ENCODE data around the gene ZNF576. TPM values are rescaled to one million over a fixed set of nuclear protein-coding genes. Genes with fewer than 3 reads are reported as not detected.
A peak's percentile ranks its signal among the peaks of the same experiment; 100 is the strongest.

The ZNF576 gene
- total and polyA plus RNA-seq, 2 of the 13 experiments (the other 11 are each of a cell fraction or from before 2014, with no cell fraction given), result 7.2 to 9.6 TPM

DNA sequence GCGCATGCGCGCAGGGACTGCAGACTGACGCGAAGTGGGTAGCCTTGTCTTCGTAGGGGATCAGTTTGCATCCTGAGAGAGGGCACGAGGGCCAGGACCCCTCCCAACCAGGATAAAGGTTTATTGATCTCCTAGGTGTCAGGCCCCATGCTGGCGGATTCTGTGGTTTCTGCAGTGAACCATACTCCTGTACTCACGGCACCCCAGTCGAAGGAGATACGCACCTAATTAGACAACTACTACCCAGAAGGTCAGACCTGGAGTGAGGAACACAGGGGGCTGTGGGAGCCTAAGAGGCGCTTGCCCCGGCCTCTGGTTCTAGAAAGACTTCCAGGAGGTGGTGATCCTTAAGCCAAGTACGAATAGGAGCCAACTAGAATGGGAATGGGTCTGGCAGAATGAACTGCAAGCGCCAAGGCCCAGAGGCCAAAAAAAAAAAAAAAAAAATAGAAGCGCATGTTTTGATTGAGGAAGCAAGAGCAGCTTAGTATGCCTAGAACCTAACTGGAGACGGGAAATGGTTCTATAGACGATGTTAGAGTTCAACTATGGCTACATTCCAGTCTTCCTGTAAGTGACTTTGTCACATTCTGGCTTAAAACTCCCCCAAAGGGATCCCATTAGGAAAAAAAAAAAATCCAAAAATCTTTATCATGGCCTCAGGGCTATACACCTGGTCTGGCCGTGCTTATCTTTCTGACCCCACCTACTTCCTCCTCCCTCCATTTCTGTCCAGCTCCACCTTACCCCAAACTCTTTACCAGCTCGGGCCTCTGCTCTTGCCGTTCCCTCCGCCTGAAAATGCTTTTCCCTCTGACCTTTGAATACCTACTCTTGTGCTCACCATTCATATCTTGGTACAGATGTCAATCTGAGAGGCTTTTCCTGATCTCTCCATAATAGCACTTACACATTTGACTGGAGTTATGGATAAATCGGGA lies 23.9 kb downstream of the ZNF576 start (continued):
- TF ChIP-seq, protein P1, sequence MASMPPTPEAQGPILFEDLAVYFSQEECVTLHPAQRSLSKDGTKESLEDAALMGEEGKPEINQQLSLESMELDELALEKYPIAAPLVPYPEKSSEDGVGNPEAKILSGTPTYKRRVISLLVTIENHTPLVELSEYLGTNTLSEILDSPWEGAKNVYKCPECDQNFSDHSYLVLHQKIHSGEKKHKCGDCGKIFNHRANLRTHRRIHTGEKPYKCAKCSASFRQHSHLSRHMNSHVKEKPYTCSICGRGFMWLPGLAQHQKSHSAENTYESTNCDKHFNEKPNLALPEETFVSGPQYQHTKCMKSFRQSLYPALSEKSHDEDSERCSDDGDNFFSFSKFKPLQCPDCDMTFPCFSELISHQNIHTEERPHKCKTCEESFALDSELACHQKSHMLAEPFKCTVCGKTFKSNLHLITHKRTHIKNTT (CRISPR knock-in tag; IDR thresholded peaks at IDR 0.05), result no peak
- TF ChIP-seq, protein P2, sequence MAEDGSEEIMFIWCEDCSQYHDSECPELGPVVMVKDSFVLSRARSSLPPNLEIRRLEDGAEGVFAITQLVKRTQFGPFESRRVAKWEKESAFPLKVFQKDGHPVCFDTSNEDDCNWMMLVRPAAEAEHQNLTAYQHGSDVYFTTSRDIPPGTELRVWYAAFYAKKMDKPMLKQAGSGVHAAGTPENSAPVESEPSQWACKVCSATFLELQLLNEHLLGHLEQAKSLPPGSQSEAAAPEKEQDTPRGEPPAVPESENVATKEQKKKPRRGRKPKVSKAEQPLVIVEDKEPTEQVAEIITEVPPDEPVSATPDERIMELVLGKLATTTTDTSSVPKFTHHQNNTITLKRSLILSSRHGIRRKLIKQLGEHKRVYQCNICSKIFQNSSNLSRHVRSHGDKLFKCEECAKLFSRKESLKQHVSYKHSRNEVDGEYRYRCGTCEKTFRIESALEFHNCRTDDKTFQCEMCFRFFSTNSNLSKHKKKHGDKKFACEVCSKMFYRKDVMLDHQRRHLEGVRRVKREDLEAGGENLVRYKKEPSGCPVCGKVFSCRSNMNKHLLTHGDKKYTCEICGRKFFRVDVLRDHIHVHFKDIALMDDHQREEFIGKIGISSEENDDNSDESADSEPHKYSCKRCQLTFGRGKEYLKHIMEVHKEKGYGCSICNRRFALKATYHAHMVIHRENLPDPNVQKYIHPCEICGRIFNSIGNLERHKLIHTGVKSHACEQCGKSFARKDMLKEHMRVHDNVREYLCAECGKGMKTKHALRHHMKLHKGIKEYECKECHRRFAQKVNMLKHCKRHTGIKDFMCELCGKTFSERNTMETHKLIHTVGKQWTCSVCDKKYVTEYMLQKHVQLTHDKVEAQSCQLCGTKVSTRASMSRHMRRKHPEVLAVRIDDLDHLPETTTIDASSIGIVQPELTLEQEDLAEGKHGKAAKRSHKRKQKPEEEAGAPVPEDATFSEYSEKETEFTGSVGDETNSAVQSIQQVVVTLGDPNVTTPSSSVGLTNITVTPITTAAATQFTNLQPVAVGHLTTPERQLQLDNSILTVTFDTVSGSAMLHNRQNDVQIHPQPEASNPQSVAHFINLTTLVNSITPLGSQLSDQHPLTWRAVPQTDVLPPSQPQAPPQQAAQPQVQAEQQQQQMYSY (CRISPR knock-in tag; IDR thresholded peaks at IDR 0.05), result no peak
- TF ChIP-seq, protein P3, sequence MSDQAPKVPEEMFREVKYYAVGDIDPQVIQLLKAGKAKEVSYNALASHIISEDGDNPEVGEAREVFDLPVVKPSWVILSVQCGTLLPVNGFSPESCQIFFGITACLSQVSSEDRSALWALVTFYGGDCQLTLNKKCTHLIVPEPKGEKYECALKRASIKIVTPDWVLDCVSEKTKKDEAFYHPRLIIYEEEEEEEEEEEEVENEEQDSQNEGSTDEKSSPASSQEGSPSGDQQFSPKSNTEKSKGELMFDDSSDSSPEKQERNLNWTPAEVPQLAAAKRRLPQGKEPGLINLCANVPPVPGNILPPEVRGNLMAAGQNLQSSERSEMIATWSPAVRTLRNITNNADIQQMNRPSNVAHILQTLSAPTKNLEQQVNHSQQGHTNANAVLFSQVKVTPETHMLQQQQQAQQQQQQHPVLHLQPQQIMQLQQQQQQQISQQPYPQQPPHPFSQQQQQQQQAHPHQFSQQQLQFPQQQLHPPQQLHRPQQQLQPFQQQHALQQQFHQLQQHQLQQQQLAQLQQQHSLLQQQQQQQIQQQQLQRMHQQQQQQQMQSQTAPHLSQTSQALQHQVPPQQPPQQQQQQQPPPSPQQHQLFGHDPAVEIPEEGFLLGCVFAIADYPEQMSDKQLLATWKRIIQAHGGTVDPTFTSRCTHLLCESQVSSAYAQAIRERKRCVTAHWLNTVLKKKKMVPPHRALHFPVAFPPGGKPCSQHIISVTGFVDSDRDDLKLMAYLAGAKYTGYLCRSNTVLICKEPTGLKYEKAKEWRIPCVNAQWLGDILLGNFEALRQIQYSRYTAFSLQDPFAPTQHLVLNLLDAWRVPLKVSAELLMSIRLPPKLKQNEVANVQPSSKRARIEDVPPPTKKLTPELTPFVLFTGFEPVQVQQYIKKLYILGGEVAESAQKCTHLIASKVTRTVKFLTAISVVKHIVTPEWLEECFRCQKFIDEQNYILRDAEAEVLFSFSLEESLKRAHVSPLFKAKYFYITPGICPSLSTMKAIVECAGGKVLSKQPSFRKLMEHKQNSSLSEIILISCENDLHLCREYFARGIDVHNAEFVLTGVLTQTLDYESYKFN (CRISPR knock-in tag; conservative IDR thresholded peaks at IDR 0.05), result no peak
- TF ChIP-seq IRF2 (CRISPR knock-in tag; IDR thresholded peaks at IDR 0.05), result 0 out of 2 replicates have a peak, but pooled peaks have one; percentile 5
- no peak for TF ChIP-seq ZNF3 (CRISPR knock-in tag; IDR thresholded peaks at IDR 0.05)
- TF ChIP-seq ZNF30 (CRISPR knock-in tag; IDR thresholded peaks at IDR 0.05), result 0 out of 2 replicates have a peak, but pooled peaks have one; percentile 33
- no peak for TF ChIP-seq SMC3 (IDR thresholded peaks at IDR 0.05; ENCODE audit: low read length)
- TF ChIP-seq NFKB2 (CRISPR knock-in tag; IDR thresholded peaks at IDR 0.05; ENCODE audit: borderline replicate concordance), result no peak
- TF ChIP-seq, protein P4, sequence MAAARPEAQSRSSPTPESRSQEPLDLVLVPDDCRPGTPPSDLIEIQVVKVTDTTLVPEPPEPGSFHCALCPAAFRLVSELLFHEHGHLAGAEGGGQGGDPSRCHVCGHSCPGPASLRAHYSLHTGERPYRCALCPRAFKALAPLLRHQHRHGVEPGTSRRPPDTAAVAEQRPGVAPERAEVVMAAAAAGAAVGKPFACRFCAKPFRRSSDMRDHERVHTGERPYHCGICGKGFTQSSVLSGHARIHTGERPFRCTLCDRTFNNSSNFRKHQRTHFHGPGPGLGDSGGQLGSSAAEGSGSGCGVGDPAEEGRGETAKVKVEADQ (CRISPR knock-in tag; IDR thresholded peaks at IDR 0.05; ENCODE audit: borderline replicate concordance), result no peak
- TF ChIP-seq ZKSCAN5 (CRISPR knock-in tag; IDR thresholded peaks at IDR 0.05), result no peak
- no peak for TF ChIP-seq NFIC (IDR thresholded peaks at IDR 0.05; ENCODE audit: low read length)
- 0 out of 2 replicates have a peak, but pooled peaks have one; percentile 4 for TF ChIP-seq EEA1 (CRISPR knock-in tag; IDR thresholded peaks at IDR 0.05; ENCODE audit: borderline replicate concordance)
- TF ChIP-seq RXRB (CRISPR knock-in tag; IDR thresholded peaks at IDR 0.05; ENCODE audit: borderline replicate concordance), result no peak
- TF ChIP-seq ISL2 (CRISPR knock-in tag; IDR thresholded peaks at IDR 0.05), result no peak
- no peak for TF ChIP-seq ZNF746 (CRISPR knock-in tag; IDR thresholded peaks at IDR 0.05)
- TF ChIP-seq, protein P5, sequence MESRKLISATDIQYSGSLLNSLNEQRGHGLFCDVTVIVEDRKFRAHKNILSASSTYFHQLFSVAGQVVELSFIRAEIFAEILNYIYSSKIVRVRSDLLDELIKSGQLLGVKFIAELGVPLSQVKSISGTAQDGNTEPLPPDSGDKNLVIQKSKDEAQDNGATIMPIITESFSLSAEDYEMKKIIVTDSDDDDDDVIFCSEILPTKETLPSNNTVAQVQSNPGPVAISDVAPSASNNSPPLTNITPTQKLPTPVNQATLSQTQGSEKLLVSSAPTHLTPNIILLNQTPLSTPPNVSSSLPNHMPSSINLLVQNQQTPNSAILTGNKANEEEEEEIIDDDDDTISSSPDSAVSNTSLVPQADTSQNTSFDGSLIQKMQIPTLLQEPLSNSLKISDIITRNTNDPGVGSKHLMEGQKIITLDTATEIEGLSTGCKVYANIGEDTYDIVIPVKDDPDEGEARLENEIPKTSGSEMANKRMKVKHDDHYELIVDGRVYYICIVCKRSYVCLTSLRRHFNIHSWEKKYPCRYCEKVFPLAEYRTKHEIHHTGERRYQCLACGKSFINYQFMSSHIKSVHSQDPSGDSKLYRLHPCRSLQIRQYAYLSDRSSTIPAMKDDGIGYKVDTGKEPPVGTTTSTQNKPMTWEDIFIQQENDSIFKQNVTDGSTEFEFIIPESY (CRISPR knock-in tag; IDR thresholded peaks at IDR 0.05), result peak; percentile 80
- TF ChIP-seq ZFP37 (CRISPR knock-in tag; IDR thresholded peaks at IDR 0.05; ENCODE audit: borderline replicate concordance), result no peak
- TF ChIP-seq ZBTB42 (CRISPR knock-in tag; IDR thresholded peaks at IDR 0.05), result no peak
